Suprapubic skin (tissue), 4 donors: ENCODE results near the gene DNAL1. TPM values are rescaled to one million over a fixed set of nuclear protein-coding genes. Genes with fewer than 3 reads are reported as not detected.

Experiments
- DNase-seq, 2 donors: peaks; one replicate each; pipeline ENCODE4 v3.0.0-alpha.2; 2019; ENCODE audit warnings: low spot score in 2 of 2
- H3K27ac ChIP-seq: fragments of 200-600 bp; sonication (generic); one replicate; pipeline ENCODE4 v1.5.1; 2019
- H3K27me3 ChIP-seq: fragments of 200-600 bp; sonication (generic); one replicate; pipeline ENCODE4 v1.5.1; 2019
- H3K36me3 ChIP-seq: fragments of 200-600 bp; sonication (generic); one replicate; pipeline ENCODE4 v1.5.1; 2019
- H3K4me1 ChIP-seq: fragments of 200-600 bp; sonication (generic); one replicate; pipeline ENCODE4 v1.5.1; 2019
- H3K4me3 ChIP-seq: fragments of 200-600 bp; sonication (generic); one replicate; pipeline ENCODE4 v1.5.1; 2019; ENCODE audit warnings: mild to moderate bottlenecking
- H3K9me3 ChIP-seq: fragments of 200-600 bp; sonication (generic); one replicate; pipeline ENCODE4 v1.5.1; 2019
- EP300 ChIP-seq: sonication (generic); formaldehyde crosslinking; IDR thresholded peaks from one replicate; pipeline ENCODE4 v1.6.1; 2017; ENCODE audit warnings: antibody characterized with exemption
- POLR2A ChIP-seq, 2 donors: fragments of 450-650 bp; IDR thresholded peaks; one replicate each; pipeline ENCODE4 v1.6.1; 2017; ENCODE audit warnings: antibody characterized with exemption in 2 of 2, mild to moderate bottlenecking in 2 of 2, moderate library complexity in 2 of 2
- POLR2AphosphoS5 ChIP-seq, 3 donors: sonication (generic); formaldehyde crosslinking; IDR thresholded peaks; one replicate each; pipeline ENCODE4 v1.6.1; 2017; ENCODE audit warnings: antibody characterized with exemption in 3 of 3
- WGBS: methylation state at CpG from one replicate; pipeline ENCODE4 v1.1.5; 2018; 5-methylcytosine and 5-hydroxymethylcytosine counted together
- total RNA-seq, 4 donors: library from RNA; depleted of rRNA; stranded (reverse); fragments of >200 nt; gene quantifications; one replicate each; pipeline ENCODE4 v1.1.0, GENCODE V29; 2016
- TF ChIP-seq, protein P1 (sequence below), 2 donors: fragments of 200-600 bp in 1 of 2; fragments of 450-650 bp in 1 of 2; sonication (generic) in 1 of 2; IDR thresholded peaks; one replicate each; pipeline ENCODE4 v1.5.1; 2016 to 2019; ENCODE audit warnings: antibody characterized with exemption in 2 of 2, mild to moderate bottlenecking in 1 of 2, moderate library complexity in 1 of 2

DNAL1 gene, protein sequence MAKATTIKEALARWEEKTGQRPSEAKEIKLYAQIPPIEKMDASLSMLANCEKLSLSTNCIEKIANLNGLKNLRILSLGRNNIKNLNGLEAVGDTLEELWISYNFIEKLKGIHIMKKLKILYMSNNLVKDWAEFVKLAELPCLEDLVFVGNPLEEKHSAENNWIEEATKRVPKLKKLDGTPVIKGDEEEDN
- 1 to 10 TPM; 1.8 to 3.6 (median 2.6) TPM for total RNA-seq

DNA sequence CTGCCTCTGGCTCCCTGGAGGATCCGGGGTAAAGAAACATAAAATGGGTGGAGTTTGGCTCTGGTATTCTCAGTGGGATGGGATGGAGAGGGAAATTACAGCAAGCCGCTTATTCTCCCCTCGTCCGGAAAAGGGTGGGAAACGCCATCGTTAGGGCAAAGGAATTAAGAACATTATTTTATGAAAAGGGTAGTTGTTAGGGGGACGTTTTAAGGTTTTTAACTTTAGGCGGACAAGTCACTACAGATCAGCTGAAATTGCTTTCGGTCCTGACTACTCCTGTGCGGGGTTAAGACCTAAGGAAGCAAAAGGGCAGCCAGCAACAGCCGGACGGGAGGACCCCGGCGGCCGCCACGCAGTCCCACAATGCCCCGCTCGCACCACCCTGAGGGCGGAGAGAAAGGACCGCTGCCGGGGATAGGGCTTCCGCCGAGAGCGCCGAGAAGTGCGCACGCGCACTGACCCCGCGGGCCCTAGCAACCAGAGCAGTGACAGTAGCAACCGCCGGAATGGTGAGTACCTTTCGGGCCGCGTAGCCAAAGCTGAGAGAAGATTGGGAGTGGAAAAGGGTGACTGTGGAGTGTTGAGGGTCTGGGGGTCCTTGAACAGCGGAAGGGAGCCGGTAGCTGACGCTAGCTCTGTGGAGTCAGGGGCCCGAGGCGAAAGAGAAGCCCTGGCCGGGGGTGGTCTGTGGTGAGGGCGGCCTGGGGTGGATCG lies at the start of gene DNAL1:
Gene DNAL1, plus strand, starts transcription at position 456 of the 717 bp plus-strand sequence. Its CDS starts 54 bp downstream, at position 510.
- Histone ChIP-seq H3K36me3 (no peaks in the 10 kb centered on the region), H3K4me3 (peak within 1 kb of the TSS; percentile 71), H3K9me3 (no peaks in the 10 kb centered on the region), H3K4me1 (peaks cover 10% of the 10 kb centered on the region), H3K27me3 (no peaks in the 10 kb centered on the region), H3K27ac (peak within 1 kb of the TSS; percentile 67)
- TF ChIP-seq POLR2A (IDR thresholded peaks at IDR 0.05) (no peak), EP300 (no peak), POLR2AphosphoS5 (IDR thresholded peaks at IDR 0.05) (no peak)
- TF ChIP-seq, protein P1, sequence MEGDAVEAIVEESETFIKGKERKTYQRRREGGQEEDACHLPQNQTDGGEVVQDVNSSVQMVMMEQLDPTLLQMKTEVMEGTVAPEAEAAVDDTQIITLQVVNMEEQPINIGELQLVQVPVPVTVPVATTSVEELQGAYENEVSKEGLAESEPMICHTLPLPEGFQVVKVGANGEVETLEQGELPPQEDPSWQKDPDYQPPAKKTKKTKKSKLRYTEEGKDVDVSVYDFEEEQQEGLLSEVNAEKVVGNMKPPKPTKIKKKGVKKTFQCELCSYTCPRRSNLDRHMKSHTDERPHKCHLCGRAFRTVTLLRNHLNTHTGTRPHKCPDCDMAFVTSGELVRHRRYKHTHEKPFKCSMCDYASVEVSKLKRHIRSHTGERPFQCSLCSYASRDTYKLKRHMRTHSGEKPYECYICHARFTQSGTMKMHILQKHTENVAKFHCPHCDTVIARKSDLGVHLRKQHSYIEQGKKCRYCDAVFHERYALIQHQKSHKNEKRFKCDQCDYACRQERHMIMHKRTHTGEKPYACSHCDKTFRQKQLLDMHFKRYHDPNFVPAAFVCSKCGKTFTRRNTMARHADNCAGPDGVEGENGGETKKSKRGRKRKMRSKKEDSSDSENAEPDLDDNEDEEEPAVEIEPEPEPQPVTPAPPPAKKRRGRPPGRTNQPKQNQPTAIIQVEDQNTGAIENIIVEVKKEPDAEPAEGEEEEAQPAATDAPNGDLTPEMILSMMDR (IDR thresholded peaks at IDR 0.05): no peak
- under 1% methylated on average over 41 of the region's 43 CpGs for WGBS
- peak; percentile 93 to 94 for DNase-seq

- Histone ChIP-seq H3K36me3 (no peaks in the 10 kb centered on the region), H3K4me3 (no peak overlapping the region), H3K4me1 (no peaks in the 10 kb centered on the region), H3K9me3 (no peaks in the 10 kb centered on the region), H3K27ac (no peak overlapping the region), H3K27me3 (no peaks in the 10 kb centered on the region)
- TF ChIP-seq POLR2A (IDR thresholded peaks at IDR 0.05): no peak
- TF ChIP-seq, protein P1 (IDR thresholded peaks at IDR 0.05): no peak
- TF ChIP-seq EP300: no peak
- TF ChIP-seq POLR2AphosphoS5 (IDR thresholded peaks at IDR 0.05): no peak
- no peak for DNase-seq
Observed at GRCh38 chr14:73599499-73599898, 45.3 kb upstream of the DNAL1 start.

- Histone ChIP-seq H3K4me3 (no peak overlapping the region), H3K36me3 (no peaks in the 10 kb centered on the region), H3K4me1 (no peaks in the 10 kb centered on the region), H3K27me3 (no peaks in the 10 kb centered on the region), H3K9me3 (no peaks in the 10 kb centered on the region), H3K27ac (no peak overlapping the region)
- TF ChIP-seq POLR2A (IDR thresholded peaks at IDR 0.05) (no peak), POLR2AphosphoS5 (IDR thresholded peaks at IDR 0.05) (no peak), EP300 (no peak)
- TF ChIP-seq, protein P1 (IDR thresholded peaks at IDR 0.05): no peak
- 57% methylated on average over 3 of the region's 3 CpGs for WGBS
- no peak for DNase-seq
Observed at GRCh38 chr14:73602994-73603393, 41.8 kb upstream of the DNAL1 start.

DNA sequence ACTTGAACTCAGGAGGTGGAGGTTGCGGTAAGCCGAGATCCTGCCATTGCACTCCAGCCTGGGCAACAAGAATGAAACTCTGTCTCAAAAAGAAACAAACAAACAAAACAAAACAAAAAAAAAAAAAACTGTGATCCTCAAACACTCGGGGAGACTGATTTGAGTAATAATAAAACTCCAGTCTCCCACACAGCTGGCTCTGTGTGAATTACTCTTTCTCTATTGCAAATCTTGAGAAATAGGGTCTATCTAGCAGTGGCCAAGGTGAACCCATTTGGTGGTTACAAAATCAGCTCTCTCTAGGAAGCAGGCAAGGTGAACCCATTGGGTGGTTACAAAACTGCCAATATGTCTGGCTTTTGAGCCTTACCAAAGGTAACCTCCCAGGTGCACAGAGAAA lies 38.5 kb upstream of the DNAL1 start:
- 96% methylated on average over 3 of the region's 3 CpGs for WGBS
- no peaks in the 10 kb centered on the region for H3K4me1 ChIP-seq
- H3K27ac ChIP-seq: no peak overlapping the region
- H3K4me3 ChIP-seq: no peak overlapping the region
- H3K36me3 ChIP-seq: no peaks in the 10 kb centered on the region
- no peaks in the 10 kb centered on the region for H3K9me3 ChIP-seq
- no peak for TF ChIP-seq POLR2A (IDR thresholded peaks at IDR 0.05)
- TF ChIP-seq, protein P1 (IDR thresholded peaks at IDR 0.05): no peak
- TF ChIP-seq EP300: no peak
- TF ChIP-seq POLR2AphosphoS5 (IDR thresholded peaks at IDR 0.05): no peak
- no peak for DNase-seq
- H3K27me3 ChIP-seq: no peaks in the 10 kb centered on the region

GRCh38 chr14:73607241-73607640 lies 37.5 kb upstream of the DNAL1 start:
- no peaks in the 10 kb centered on the region for H3K4me1 ChIP-seq
- H3K36me3 ChIP-seq: no peaks in the 10 kb centered on the region
- no peak overlapping the region for H3K27ac ChIP-seq
- 78% methylated on average over 1 of the region's 1 CpG for WGBS
- H3K27me3 ChIP-seq: no peaks in the 10 kb centered on the region
- H3K4me3 ChIP-seq: no peak overlapping the region
- H3K9me3 ChIP-seq: no peaks in the 10 kb centered on the region
- DNase-seq: no peak
- TF ChIP-seq EP300 (no peak), POLR2AphosphoS5 (IDR thresholded peaks at IDR 0.05) (no peak)
- TF ChIP-seq, protein P1 (IDR thresholded peaks at IDR 0.05): no peak
